ENCODE measurements around the gene ANKDD1B. TPM values are rescaled to one million over a fixed set of nuclear protein-coding genes. Genes with fewer than 3 reads are reported as not detected.

ANKDD1B gene
- total and polyA plus RNA-seq, 2 of the 8 experiments (the other 6 are each of a cell fraction or from before 2014, with no cell fraction given), result 0.08 to 0.22 TPM

- Histone ChIP-seq H2BK15ac (ENCODE audit: low read length) (no peak overlapping the region), H3K4me2 (ENCODE audit: insufficient read depth in 1 of 2, low read depth in 2 of 2, low read length in 2 of 2) (no peak overlapping the region), H3K9me3 (ENCODE audit: insufficient read depth in 2 of 2, low read depth in 1 of 2, low read length in 1 of 2) (no peaks in the 10 kb centered on the region), H3K79me2 (ENCODE audit: control insufficient read depth in 1 of 2, insufficient read depth in 2 of 2, low read length in 2 of 2) (no peaks in the 10 kb centered on the region), H2BK20ac (ENCODE audit: low read length) (no peak overlapping the region), H3K23me2 (ENCODE audit: low read depth, low read length) (no peaks in the 10 kb centered on the region), H2AK5ac (ENCODE audit: low read depth, low read length) (no peak overlapping the region), H2BK120ac (replicated peaks; ENCODE audit: low read depth, low read length) (no peak overlapping the region), H3K27ac (ENCODE audit: low read depth, low read length) (no peak overlapping the region), H3K9ac (replicated peaks in 1 of 4; ENCODE audit: extremely low read depth in 1 of 4, low read depth in 3 of 4, low read length in 3 of 4) (no peak overlapping the region), H3K36me3 (ENCODE audit: control insufficient read depth in 2 of 4, insufficient read depth in 4 of 4, low read length in 3 of 4) (no peaks in the 10 kb centered on the region), H3K27me3 (replicated peaks in 1 of 4; ENCODE audit: control insufficient read depth in 3 of 4, extremely low read depth in 1 of 4, insufficient read depth in 3 of 4, low read length in 3 of 4) (no peaks in the 10 kb centered on the region), H3K18ac (ENCODE audit: extremely low read depth, low read length) (no peak overlapping the region), H3K4me3 (ENCODE audit: extremely low read depth in 1 of 4, insufficient read depth in 2 of 4, low read depth in 3 of 4, low read length in 4 of 4) (no peak overlapping the region), H4K91ac (replicated peaks; ENCODE audit: insufficient read length, low read length) (no peak overlapping the region), H2AFZ (ENCODE audit: low read length) (no peak overlapping the region), H4K8ac (ENCODE audit: extremely low read depth, insufficient read depth, low read length) (no peak overlapping the region), H3K23ac (ENCODE audit: insufficient read length) (no peak overlapping the region), H3K79me1 (ENCODE audit: low read depth, low read length) (no peaks in the 10 kb centered on the region), H2BK12ac (ENCODE audit: low read depth, low read length) (no peak overlapping the region), H3K4ac (replicated peaks; ENCODE audit: insufficient read length, low read depth, low read length) (no peak overlapping the region), H4K5ac (ENCODE audit: insufficient read length, low read depth, low read length) (no peak overlapping the region), H3K56ac (replicated peaks; ENCODE audit: insufficient read length, low read depth, low read length) (no peak overlapping the region), H3K14ac (ENCODE audit: insufficient read length) (no peak overlapping the region), H4K20me1 (replicated peaks in 1 of 2; ENCODE audit: control insufficient read depth in 1 of 2, insufficient read depth in 2 of 2, low read length in 2 of 2) (no peaks in the 10 kb centered on the region), H3K4me1 (replicated peaks in 1 of 4; ENCODE audit: control insufficient read depth in 3 of 4, insufficient read depth in 4 of 4, low read length in 3 of 4) (no peaks in the 10 kb centered on the region), H2BK5ac (ENCODE audit: low read depth, low read length) (no peak overlapping the region)
- 100% methylated on average over 1 of the region's 1 CpG; no CpG with 5 or more reads in 1 of the 2 experiments for WGBS, 2 experiments (ENCODE audit: extremely low coverage in 1 of 2, insufficient coverage in 1 of 2, insufficient read length in 1 of 2, insufficient replicate concordance in 2 of 2, low coverage in 1 of 2, low lambda C conversion rate in 2 of 2, missing lambda C conversion rate in 1 of 2)
- TF ChIP-seq KDM1A (IDR thresholded peaks at IDR 0.05; ENCODE audit: borderline replicate concordance, low read length) (no peak), SIN3A (conservative IDR thresholded peaks at IDR 0.05 in 1 of 2, IDR thresholded peaks at IDR 0.05 in 1 of 2; ENCODE audit: low read depth in 1 of 2, low read length in 2 of 2) (no peak)
- CTCF ChIA-PET (ENCODE audit: partially characterized antibody), result interaction anchor here (0.6 to 1.5 kb wide), 2 partner anchors 37 to 609 kb away, joined by 3 read pairs; no protein-coding TSS in a partner anchor
- FAIRE-seq (no peak), DNase-seq (ENCODE audit: low read depth in 1 of 2, low spot score in 2 of 2) (no peak)
- POLR2A ChIA-PET (ENCODE audit: partially characterized antibody), result no interaction called here
Measured at GRCh38 chr5:75627801-75628200, 16.5 kb downstream of the ANKDD1B start.

Data from H1 (cell line).